Retinal pigment epithelial cell (primary cell): ENCODE data around the gene IKZF1.

Experiments
- DNase-seq: peaks from one replicate; pipeline ENCODE4 v3.0.0-alpha.2; 2010; ENCODE audit warnings: low read depth
- H3K4me3 ChIP-seq: 2 replicates; pipeline ENCODE4 v1.5.1; 2011; ENCODE audit warnings: mild to moderate bottlenecking, low read length, control low read depth, moderate library complexity
- TF ChIP-seq, protein P1 (sequence below): conservative IDR thresholded peaks from 2 replicates; pipeline ENCODE4 v1.5.1; 2011; ENCODE audit warnings: low read depth, low read length, control low read depth, inconsistent platforms

The IKZF1 gene

DNA sequence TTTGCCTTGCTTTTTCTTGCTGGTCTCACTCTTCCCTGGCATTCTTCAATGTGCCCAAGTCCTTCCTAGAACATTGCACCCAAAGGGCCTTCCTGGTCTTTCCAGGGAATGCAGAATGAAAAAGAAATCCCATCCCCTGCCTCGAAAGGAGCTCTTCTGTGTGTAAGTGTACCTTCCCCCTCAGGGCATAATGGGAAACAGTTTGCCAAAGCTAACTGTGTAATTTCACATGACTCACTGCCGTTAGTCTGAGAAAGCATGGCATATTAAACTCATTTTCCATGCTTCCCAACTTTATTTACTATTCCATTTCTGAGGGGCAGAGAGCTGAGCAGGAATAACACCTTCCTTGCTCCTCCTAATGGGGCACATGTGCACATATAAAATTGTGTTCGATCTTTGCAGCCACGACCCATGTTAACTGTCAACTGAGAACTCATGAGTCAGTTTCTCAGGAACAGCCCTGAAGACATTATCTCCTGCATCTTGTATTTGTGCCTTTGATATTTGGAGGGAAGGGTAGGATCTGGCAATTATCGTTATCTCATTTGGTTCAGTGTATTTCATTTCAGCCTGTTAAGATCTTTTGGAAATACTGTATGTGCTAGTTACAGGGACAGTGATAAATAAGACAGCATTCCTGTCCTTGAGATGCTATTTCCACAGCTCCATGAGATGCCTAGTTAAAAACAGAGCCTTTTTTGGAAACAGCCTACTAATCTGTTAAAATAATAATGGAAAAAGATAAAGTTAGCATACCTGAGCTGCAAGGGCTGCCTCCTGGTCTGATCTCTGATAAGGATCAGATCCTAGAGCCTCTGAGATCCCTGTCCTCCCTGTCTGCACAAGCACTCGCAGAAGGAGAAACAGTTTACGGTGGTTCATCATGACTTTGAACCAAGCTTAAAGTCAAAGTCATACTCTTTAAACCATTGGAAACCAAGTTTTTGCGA lies 42.3 kb downstream of the IKZF1 start:
- TF ChIP-seq, protein P1, sequence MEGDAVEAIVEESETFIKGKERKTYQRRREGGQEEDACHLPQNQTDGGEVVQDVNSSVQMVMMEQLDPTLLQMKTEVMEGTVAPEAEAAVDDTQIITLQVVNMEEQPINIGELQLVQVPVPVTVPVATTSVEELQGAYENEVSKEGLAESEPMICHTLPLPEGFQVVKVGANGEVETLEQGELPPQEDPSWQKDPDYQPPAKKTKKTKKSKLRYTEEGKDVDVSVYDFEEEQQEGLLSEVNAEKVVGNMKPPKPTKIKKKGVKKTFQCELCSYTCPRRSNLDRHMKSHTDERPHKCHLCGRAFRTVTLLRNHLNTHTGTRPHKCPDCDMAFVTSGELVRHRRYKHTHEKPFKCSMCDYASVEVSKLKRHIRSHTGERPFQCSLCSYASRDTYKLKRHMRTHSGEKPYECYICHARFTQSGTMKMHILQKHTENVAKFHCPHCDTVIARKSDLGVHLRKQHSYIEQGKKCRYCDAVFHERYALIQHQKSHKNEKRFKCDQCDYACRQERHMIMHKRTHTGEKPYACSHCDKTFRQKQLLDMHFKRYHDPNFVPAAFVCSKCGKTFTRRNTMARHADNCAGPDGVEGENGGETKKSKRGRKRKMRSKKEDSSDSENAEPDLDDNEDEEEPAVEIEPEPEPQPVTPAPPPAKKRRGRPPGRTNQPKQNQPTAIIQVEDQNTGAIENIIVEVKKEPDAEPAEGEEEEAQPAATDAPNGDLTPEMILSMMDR, result no peak
- H3K4me3 ChIP-seq, result no peak overlapping the region
- no peak for DNase-seq

DNA sequence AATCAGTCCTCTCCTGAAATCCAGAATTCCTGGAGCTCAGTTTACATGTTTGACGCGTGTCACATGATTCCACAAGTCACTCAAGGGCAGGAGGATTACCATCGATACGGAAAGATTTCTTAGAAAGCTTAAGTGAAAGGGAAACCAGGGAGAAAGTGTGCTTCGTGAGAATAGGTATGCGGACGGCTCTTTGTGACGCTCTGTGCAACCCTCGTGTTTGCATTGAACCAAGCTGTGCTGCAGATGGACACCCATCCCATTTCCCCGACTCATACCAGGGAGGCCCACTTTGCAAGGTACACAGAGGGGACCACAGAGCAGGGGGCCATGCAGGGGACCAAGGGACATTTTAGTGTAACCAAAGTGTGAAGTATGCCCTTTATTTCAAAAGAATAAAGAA lies 43.2 kb downstream of the IKZF1 start:
- no peak overlapping the region for H3K4me3 ChIP-seq
- no peak for DNase-seq
- TF ChIP-seq, protein P1, result no peak

DNA sequence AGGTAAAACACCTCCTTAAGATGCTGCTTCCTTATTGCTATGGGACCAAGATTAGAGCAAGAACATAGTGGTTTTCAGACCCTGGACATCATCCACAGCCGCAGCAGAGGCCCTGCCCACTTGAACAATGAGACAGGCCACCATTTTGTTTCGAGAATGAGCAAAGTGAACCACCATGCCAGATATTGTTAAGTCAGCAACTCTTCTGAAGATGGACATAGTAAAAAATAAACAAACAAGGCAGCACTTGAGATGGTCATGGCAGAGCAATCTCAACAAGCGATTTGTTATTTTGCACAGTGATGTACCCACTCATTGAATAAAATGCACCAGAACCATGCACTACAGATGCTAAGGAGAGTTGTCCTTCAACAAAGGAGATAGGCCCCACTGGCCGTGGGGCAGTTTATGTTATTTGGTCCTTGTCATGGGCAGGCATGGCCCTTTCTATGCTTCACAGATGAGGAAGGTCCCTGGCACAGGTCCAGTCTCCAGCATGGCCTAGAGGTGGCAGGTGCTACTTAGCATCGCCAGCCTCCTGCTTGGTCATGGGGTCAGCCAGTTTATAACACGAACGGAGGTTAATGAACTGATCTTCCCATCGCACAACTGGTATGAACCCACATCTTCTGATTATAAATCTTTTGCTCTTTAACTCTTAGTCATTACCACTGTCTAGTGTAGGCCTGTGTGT lies 44.1 kb downstream of the IKZF1 start:
- no peak for DNase-seq
- no peak overlapping the region for H3K4me3 ChIP-seq
- TF ChIP-seq, protein P1, result no peak

DNA sequence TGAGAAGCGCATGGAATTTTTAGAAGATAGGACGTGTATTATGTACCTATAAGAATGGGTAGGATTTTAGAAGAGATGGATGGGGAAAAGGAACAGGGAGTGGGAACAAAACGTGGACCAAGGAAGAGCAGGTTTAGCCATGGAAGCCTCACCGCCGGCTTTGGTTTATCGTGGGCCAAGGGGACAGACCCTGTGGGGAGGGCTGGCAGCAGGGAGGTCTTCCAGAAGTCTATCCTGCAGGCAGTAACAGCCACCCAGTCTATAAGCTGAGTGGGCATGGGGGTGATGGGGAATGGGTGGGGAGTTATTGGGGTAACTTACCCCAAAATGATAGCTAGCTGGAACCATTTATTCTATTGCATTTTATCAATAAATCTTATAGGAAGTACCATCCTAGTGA lies 44.9 kb downstream of the IKZF1 start:
- H3K4me3 ChIP-seq, result no peak overlapping the region
- no peak for DNase-seq
- TF ChIP-seq, protein P1, result no peak

DNA sequence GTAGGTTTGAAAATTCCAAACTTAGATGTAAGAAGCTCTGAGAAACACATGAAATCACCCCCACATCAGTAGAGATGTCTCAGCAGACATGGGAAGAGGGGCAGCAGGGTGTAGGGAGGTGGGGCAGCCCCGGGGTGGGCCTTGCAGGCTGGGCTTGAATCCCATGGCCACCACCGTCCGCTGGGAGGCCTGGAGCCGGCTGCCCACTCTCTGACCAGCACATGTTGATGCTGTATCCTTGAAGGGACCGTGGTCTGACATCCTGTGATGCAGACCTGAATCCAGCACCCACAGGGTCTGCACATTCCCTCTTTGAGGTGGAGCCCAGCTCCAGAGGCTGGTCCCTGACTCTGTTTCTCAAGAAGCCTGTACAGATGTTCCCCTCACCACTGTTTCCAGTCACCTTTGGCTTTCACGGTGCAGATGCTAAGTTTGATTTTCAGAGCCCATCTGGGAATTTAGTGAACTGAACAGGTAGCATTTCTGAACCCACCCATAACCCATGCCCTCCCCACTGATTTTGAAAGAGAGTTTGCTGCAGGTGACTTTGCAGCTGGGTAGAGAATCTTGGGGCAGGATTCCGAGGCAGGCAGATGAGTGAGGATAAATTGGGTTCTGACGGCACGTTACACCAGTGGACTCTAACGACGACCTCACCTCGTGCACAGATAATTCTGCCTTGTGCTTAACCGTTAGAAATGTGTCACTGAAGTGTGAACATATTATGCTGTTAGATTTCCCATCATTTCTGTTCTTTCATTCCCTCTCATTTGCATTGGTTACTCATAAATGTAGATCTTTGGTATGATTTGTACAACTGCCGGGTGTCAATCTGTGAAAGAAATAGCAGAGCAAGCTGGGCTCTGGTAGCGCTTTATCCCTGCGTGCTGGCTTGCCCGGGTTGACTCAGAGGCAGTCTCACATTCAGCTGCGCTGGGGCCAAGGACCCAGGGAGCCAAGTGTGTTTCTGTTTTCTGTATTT lies 45.7 kb downstream of the IKZF1 start:
- H3K4me3 ChIP-seq, result no peak overlapping the region
- TF ChIP-seq, protein P1, result no peak
- DNase-seq, result no peak

DNA sequence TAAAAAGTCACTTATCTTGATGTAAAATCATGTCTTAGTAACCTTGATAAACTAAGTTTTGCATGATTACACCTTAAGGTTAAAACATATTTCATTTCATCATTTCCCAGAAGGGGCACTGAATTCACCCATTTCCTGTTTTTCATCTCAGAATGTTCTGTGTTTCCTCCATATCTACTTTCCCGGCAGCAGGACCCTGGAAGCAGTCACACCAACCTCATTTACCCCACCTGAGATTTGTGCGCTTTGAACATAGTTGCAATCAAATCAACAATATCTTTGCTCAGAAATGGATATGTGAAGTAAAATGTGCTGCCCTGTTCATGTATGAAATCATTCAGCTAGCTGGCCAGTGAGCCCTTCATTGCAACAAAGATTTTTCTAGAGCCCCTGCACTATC lies 46.8 kb downstream of the IKZF1 start:
- TF ChIP-seq, protein P1, result no peak
- no peak overlapping the region for H3K4me3 ChIP-seq
- DNase-seq, result no peak
